IPS DF 6.9 (cell line): Measurements from ENCODE around the gene TRIM15.

Experiments
- DNase-seq: peaks from one replicate; pipeline ENCODE4 v3.0.0-alpha.2; 2013; ENCODE audit warnings: low read depth, low spot score
- H3K27ac ChIP-seq: one replicate; pipeline ENCODE4 v1.5.1; 2013; ENCODE audit warnings: low read length, control low read depth
- H3K27me3 ChIP-seq: 2 replicates; pipeline ENCODE4 v1.6.1; 2013; ENCODE audit warnings: mild to moderate bottlenecking, low read length; ENCODE audit not compliant: control insufficient read depth, insufficient read depth
- H3K36me3 ChIP-seq: 2 replicates; pipeline ENCODE4 v1.6.1; 2013; ENCODE audit warnings: low read length; ENCODE audit not compliant: control insufficient read depth, insufficient read depth
- H3K4me1 ChIP-seq: 2 replicates; pipeline ENCODE4 v1.6.1; 2013; ENCODE audit warnings: low read length; ENCODE audit not compliant: control insufficient read depth, insufficient read depth
- H3K4me3 ChIP-seq: 2 replicates; pipeline ENCODE4 v1.5.1; 2013; ENCODE audit warnings: mild to moderate bottlenecking, low read length
- H3K9me3 ChIP-seq: 2 replicates; pipeline ENCODE4 v1.6.1; 2013; ENCODE audit warnings: low read length, inconsistent platforms; ENCODE audit not compliant: control insufficient read depth, insufficient read depth
- WGBS: extraction: QIAGEN DNeasy Blood & Tissue Kit; methylation state at CpG from one replicate; pipeline ENCODE4 v1.1.7; 2013; ENCODE audit warnings: mixed read lengths, missing lambda C conversion rate; ENCODE audit not compliant: insufficient read length, insufficient coverage; 5-methylcytosine and 5-hydroxymethylcytosine counted together

TRIM15 gene

GRCh38 chr6:30147096-30147495 lies 16.2 kb upstream of the TRIM15 start:
- H3K9me3 ChIP-seq = no peaks in the 10 kb centered on the region
- 0 out of 2 replicates have a peak, but pooled peaks cover 2% of the 10 kb centered on the region for H3K4me1 ChIP-seq
- H3K27ac ChIP-seq = no peak overlapping the region
- no peak for DNase-seq
- no peaks in the 10 kb centered on the region for H3K27me3 ChIP-seq
- no CpG with 5 or more reads among the region's 3 CpGs for WGBS
- H3K36me3 ChIP-seq = no peaks in the 10 kb centered on the region
- H3K4me3 ChIP-seq = no peak overlapping the region

DNA sequence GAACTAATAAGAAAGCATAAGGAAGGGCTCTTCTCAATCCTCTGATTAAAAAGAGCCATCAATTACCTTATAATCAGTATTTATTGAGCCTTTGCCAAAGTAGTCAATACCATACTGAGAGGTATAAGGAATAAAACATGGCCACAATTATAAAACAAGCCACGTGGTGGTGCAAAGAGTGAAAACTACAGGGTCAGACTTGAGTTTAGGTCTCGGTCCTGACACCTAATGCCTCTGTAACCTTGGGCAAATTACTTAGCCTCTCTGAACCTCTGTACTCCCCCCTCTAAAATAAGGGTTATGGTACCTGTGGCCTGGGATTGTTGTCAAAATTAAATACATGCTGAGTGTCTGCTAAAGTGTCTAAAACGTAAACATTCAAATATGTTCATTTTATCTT lies 14.1 kb upstream of the TRIM15 start:
- no peaks in the 10 kb centered on the region for H3K9me3 ChIP-seq
- 0 out of 2 replicates have a peak, but pooled peaks cover 2% of the 10 kb centered on the region for H3K4me1 ChIP-seq
- WGBS = no CpG with 5 or more reads among the region's 3 CpGs
- no peak for DNase-seq
- H3K4me3 ChIP-seq = no peak overlapping the region
- H3K27ac ChIP-seq = no peak overlapping the region
- no peaks in the 10 kb centered on the region for H3K27me3 ChIP-seq
- no peaks in the 10 kb centered on the region for H3K36me3 ChIP-seq

DNA sequence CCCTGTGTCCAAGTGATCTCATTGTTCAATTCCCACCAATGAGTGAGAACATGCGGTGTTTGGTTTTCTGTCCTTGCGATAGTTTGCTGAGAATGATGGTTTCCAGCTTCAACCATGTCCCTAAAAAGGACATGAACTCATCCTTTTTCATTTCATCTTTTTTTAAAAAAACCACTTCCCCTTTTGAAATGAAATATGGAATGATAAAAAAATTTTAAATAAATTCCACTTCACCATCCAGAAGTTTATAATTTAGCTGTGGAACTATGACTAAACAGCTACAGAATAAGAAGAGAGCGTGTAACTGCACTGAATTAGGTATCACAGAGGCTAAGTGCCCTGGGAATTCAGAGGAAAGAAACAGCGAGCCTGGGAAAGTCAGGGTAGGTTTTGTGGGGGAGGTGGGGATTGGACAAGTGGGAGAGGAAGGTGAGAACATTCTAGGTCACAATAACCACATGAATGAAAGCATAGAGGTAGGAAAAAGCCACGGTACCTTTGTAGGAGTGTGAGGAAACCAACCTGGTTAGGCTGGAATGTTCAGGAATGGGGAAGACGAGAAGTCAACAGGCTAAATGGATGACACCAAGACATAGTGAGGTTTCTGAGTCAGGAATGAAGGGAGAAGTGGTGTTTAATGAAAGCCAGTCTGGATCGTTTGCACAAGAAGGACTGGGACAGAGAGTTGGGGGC lies 13.3 kb upstream of the TRIM15 start:
- Histone ChIP-seq H3K36me3 (no peaks in the 10 kb centered on the region), H3K27ac (no peak overlapping the region), H3K9me3 (no peaks in the 10 kb centered on the region), H3K4me1 (0 out of 2 replicates have a peak, but pooled peaks cover 2% of the 10 kb centered on the region), H3K4me3 (no peak overlapping the region), H3K27me3 (no peaks in the 10 kb centered on the region)
- no peak for DNase-seq
- WGBS = no CpG with 5 or more reads among the region's 7 CpGs

GRCh38 chr6:30150671-30151395 lies 12.5 kb upstream of the TRIM15 start:
- Histone ChIP-seq H3K9me3 (no peaks in the 10 kb centered on the region), H3K27ac (no peak overlapping the region), H3K36me3 (no peaks in the 10 kb centered on the region), H3K4me1 (0 out of 2 replicates have a peak, but pooled peaks cover 2% of the 10 kb centered on the region), H3K4me3 (no peak overlapping the region), H3K27me3 (no peaks in the 10 kb centered on the region)
- no peak for DNase-seq
- no CpG with 5 or more reads among the region's 10 CpGs for WGBS

DNA sequence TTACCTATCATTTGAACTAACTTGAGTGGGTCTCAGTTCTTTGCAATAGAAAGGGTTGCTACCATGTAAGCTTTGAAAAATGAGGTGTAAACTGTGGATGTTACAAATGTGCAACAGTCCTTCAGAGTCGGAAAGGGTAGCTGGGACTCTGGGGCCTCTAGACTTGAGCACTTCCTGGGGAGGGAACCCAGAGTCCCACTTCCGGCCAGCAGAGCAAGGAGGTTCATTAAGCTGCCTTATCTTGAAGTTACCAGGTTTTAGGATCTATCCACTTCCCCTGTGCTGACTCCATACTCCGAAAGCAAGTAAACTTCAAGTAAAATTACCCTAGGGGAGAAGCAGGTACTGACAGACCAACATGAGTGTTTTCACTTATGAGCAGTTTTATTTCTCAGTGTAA lies 11.8 kb upstream of the TRIM15 start:
- no peaks in the 10 kb centered on the region for H3K9me3 ChIP-seq
- WGBS = no CpG with 5 or more reads among the region's 3 CpGs

DNA sequence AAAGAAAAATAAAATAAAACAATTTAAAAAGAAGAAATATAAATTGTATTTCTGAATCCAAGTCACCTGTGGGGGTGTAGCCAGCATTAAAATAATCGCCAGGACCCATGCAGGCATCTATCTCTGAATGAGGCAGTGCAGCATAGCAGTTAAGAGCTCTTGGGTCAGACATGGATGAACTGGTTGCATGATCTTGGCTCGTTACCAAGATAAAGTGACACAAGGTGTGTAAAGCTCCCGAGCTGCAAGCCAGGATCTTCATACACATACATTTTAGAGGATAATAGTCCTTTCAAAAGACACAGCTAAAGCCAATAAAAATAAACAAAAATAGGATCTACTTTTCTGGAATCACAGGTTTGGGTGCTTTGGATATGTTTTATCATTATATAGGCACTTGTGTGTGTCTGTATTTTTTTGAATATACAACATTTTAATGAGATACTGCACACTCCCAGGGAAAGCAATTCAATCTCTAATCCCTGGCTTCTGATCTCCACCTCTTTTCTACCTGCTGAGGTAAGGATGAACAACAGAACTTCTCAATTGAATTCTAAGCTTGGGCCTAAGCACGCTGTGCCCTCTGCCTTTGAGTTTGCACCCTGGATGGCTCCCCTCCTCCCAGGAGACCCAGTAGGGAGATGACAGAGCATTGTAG lies 11.2 kb upstream of the TRIM15 start:
- Histone ChIP-seq H3K27me3 (no peaks in the 10 kb centered on the region), H3K4me3 (no peak overlapping the region), H3K4me1 (no peaks in the 10 kb centered on the region), H3K36me3 (no peaks in the 10 kb centered on the region), H3K27ac (no peak overlapping the region), H3K9me3 (no peaks in the 10 kb centered on the region)
- DNase-seq = no peak
- no CpG with 5 or more reads among the region's 4 CpGs for WGBS

More for the DNA sequence above, 11.8 kb upstream of the TRIM15 start:
- DNase-seq = no peak
- Histone ChIP-seq H3K4me3 (no peak overlapping the region), H3K27me3 (no peaks in the 10 kb centered on the region), H3K27ac (no peak overlapping the region), H3K36me3 (no peaks in the 10 kb centered on the region), H3K4me1 (no peaks in the 10 kb centered on the region)

- Histone ChIP-seq H3K4me3 (no peak overlapping the region), H3K27me3 (no peaks in the 10 kb centered on the region), H3K9me3 (no peaks in the 10 kb centered on the region), H3K4me1 (no peaks in the 10 kb centered on the region), H3K36me3 (no peaks in the 10 kb centered on the region), H3K27ac (no peak overlapping the region)
- DNase-seq = no peak
- WGBS = no CpG with 5 or more reads among the region's 3 CpGs
These were observed 10.3 kb upstream of the TRIM15 start for GRCh38 chr6:30152910-30153610.

GRCh38 chr6:30154061-30154460 lies 9.3 kb upstream of the TRIM15 start:
- Histone ChIP-seq H3K27me3 (no peaks in the 10 kb centered on the region), H3K36me3 (no peaks in the 10 kb centered on the region), H3K27ac (no peak overlapping the region), H3K4me3 (no peak overlapping the region), H3K4me1 (no peaks in the 10 kb centered on the region), H3K9me3 (no peaks in the 10 kb centered on the region)
- WGBS = no CpG with 5 or more reads among the region's 17 CpGs
- DNase-seq = no peak

- no peaks in the 10 kb centered on the region for H3K9me3 ChIP-seq
- DNase-seq = no peak
- no peak overlapping the region for H3K27ac ChIP-seq
- H3K4me1 ChIP-seq = no peaks in the 10 kb centered on the region
- no peaks in the 10 kb centered on the region for H3K27me3 ChIP-seq
- no CpG with 5 or more reads among the region's 12 CpGs for WGBS
- H3K36me3 ChIP-seq = no peaks in the 10 kb centered on the region
- H3K4me3 ChIP-seq = no peak overlapping the region
These were observed 8.4 kb upstream of the TRIM15 start for GRCh38 chr6:30154709-30155519.
